Limb (tissue), 2 donors: Measurements from ENCODE around the gene RBP3.
"Not testable (repeated sequence)": the region's sequence is repeated elsewhere in the genome, so short reads cannot be mapped to it uniquely, and the experiment has no call there.

Experiments used
- DNase-seq, 2 donors: peaks; one replicate each; pipeline ENCODE4 v3.0.0-alpha.2; 2016; ENCODE audit errors: extremely low spot score in 2 of 2

Gene RBP3

GRCh38 chr10:47372726-47373125, 24.6 kb downstream of the RBP3 start:
- DNase-seq = peak in 1 of 2 donors; percentile 18

DNA sequence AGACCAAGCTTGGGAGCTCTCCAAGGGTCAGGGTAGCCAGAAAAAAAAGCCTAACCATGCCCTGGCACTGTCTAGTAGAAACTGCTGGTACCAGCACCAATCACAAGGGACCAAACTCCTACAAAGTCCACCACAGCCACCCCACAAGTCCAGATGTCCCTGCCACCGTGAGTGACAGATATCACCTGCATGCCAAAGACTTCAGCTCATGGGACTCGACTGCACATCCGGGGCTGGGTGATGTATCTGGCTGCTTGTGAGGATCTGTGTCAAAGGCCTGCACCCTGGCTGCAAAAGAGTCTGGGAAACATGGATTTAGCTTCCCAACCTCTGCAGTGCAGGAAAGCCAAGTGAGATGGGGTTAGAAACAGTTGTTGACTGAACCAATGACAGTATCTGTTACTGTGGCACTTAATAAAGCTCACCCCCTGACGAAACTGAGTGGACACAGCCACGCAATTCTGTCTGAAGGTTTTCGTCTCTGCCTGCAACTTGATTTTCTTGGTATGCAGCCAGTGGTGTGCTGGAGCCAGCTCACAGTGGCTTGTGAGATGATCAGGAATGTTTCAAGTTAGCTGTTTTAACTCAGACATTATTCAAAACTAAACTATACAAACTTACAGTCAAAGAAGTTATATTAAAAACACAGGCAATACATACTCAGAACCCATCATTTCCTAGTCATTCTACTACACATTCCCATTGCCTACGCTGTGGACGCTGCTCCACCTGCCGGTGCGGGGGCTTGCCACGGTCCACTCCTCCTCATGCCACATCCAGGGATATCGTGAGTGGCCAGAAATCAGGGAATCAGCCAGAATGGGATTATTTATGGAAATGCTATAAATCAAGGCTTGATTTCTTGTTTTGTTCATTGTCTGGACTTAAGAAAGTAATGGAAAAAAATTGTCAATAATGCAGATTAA, 26.7 kb downstream of the RBP3 start:
- DNase-seq = peak; percentile 42 to 52

DNA sequence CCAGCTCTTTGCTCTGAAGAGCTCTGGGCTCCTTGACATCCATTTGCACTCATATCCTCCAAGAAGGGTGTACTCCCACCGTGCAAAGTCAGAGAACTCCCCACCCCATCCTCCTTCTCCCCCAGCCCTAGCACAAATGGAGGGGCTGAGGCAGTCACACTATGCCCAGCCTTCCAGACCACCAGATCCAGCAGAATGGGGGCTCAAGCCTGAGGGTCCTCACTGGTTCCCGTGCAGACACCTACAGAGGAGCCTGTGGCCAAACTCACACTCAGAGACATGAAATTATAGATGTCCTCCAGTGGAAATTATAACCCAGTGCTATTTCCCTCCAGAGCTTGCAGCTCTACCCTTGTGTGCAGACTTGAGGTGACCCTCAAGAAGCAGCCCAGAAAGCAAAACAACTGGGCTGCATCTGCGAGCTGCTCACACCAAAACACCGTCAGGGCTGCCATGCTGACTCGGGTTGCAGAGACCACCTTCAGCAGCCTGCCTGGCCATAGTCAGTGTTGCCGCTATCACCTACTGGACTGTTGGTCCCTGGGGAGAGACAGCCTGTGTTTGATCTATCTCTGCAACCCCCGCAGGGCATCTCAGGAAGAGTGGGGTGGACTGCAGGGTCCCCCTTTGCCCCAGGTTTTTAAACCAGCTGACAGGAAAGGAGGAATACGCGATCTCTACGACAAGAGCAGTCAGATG, 28.5 kb downstream of the RBP3 start:
- peak in 1 of 2 donors; percentile 23 for DNase-seq

- DNase-seq = no peak
Measured at GRCh38 chr10:47378183-47378510, 30.0 kb downstream of the RBP3 start.

- peak in 1 of 2 donors; percentile 20 for DNase-seq
Measured at GRCh38 chr10:47378606-47379444, 30.7 kb downstream of the RBP3 start.

DNA sequence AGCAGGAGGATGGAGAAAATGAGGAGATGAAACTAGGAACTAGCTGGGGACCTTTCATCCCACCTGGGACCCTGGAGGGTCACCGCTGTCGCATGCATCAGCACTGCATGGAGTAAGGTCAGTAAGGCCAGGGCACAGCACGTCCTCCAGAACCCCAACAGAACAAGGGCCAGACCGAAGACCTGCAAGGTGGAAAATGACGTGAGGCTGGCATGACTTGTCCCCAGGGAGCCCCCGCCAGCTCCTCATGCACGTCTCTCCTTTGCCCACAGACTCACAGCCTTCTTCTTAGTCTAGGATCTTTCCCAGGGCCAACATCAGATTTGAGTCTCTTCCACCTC, 31.3 kb downstream of the RBP3 start:
- DNase-seq = no peak

DNA sequence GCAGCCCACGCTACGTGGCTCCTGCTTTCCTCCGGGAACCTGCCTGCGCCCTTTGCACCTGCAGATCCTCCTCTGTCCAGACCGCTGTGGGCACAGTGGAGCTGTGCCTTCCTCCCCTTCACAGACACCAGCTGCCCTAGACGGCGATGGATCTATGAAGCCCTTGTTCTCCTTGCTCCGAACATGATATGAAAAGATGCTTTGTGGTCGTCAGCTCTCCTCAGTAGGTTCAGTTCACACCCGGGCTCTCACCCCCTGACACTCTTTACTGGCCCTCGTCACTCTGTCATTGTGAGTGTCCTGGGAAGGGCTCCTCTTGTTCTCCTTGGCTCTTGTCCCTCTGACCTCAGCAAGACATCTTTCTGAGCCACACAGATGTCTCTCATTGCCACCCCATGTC, 31.7 kb downstream of the RBP3 start:
- peak in 1 of 2 donors; percentile 16 for DNase-seq

DNA sequence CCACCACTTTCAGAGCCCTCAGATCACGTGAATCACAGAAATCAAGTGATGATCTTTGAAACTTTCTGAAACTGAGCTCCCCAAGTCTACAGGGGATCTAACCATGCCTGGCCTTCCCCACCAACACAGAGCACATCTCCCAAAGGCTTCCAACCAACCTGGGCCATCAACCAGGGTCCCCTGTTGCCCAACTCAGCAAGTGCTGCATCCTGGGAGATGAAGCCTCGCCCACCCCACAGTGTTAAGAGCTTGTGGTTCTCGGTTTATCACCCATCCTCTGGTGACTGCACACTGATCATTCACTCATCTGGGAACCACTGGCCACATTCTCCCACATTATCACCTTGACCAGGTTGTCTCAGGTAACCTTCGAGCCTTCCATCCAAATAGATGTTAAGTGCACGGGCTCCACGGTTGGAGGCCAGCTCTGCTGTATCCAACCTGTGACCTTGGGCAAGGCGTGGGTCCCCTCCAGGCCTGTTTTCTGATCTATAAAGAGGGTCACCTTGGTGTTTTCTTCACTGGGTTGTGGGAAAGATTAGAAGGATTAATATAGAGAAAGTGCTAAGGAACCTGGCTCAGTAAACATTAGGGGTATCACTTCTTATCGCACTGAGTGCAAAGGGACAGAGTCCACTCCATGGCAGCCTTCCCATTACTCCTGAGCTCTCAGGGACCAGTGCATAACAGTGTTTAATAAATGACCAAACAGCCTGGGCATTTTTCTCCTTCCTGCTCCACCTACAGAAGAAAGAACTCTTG, 32.4 kb downstream of the RBP3 start:
- no peak for DNase-seq

DNA sequence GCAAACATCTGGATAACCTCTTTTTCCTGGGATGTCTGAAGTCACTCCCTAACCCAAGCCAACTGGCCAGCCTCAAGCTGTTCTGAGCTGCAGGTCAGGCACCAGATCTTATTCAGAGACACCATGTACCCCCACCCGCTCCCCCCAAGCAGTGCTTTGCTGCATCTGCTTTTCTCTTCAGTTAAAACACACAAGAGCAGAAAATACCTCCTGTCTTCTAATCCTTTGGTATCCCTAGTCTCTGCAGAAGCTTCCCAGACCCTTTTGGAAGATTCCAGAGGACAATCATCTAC, 32.9 kb downstream of the RBP3 start:
- peak in 1 of 2 donors; percentile 21 for DNase-seq

DNA sequence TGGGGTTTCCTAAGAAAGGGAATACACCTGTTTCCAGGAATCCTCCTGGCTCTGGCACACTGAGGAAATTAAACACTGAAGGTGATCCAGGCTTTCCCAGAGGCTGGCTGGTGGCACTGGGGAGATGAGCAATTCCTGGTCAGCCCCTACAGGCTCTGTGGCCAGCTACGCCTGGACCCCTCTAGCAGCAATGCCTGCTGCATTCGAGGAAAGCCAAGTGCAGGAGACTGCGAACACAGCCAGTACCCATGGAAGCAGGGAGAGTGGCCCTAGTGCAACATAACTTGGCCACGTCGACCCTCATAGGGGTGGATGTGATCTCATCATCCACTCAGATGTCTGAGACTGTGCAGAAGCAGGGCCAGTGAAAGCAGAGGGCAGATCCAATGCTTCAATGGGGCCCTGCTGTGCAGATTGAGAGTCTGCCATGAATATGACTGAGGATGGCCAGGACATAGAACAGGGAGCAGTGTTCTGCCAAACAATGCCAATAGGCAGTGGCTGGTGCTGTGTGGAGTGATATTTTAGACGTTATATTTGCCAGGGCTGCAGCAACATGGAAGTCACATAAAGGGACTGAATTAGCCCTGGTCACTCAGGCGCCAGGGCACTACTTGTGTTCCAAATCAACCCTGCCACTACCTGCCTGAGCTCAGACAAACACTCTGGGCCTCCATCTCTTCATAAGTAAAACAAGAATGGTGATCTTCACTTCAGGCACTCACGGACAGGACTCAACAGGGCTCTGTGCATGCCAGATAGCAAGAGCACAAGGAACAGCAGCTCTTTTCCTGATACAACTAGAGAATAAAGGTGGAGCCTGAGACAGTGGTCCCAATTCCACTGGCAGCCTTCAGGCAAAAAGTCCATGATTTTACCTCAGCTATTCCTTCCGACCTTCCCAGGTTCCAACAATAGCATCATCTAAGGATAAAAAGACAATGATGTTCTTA, 33.5 kb downstream of the RBP3 start:
- DNase-seq = peak in 1 of 2 donors; percentile 18

GRCh38 chr10:47383261-47384147, 35.3 kb downstream of the RBP3 start:
- peak in 1 of 2 donors; percentile 21 for DNase-seq

DNA sequence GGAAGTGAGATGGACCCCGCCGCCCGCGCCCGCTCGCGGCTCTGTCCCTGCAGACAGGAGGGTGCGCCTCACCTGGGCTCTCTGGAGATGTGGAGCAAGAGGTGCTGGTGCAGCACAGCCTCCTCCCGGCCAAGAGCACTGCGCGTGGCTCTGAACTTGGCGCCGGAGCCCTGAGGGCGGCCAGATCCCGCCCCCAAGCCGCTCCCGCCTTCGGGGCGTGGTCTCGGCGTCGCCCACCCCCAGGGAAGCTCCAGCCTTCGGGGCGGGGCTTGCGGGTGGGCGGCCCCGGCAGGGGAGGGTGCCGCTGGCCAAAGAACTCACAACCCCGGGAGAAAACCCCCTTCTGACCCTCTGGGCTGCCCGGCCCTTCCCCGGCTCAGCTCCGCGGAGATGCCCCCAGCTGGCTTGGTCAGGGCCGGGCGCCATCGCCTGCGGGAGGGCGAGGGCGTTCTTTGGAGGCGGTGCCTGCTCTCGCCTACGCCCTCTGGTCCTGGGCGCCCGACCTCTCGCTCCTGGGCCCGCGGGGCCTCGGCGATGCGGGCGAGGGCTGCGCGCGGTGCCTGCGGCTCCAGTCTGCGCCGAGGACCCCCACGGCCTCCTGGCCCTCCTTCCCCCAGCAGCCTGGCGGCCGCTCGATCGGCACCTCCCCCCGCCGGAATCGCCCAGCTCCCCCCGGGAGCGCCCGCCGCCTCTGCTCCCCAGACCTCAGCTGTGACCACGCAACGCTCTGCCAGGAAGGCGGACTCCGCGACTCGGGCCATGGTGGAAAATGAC, 36.2 kb downstream of the RBP3 start, which contains the start of gene ZNF488:
ZNF488 (minus strand) TSS at position 146 of the 774 bp plus-strand sequence. CDS start 15,464 bp downstream, outside the sequence.
- peak; percentile 81 to 89 for DNase-seq

- DNase-seq = not testable (repeated sequence)
Measured at GRCh38 chr10:47386104-47386503, 37.9 kb downstream of the RBP3 start.

GRCh38 chr10:47388879-47389278, 40.7 kb downstream of the RBP3 start:
- DNase-seq = no peak

DNA sequence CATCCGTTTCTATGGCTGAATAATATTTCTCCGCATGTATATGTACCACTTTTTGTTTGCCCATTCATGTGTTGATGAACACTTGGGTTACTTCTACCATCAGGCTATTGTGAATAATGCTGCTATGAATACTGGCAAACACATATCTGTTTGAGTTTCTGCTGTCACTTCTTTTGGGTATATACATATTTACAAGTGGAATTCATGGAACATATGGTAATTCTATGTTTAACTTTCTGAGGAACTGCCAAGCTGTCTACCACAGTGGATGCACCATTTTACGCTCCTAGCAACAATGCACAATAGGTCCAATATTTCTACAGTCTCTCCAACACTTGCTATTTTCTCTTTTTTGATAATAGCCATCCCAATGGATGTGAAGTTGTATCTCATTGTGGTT, 41.5 kb downstream of the RBP3 start:
- no peak for DNase-seq

DNA sequence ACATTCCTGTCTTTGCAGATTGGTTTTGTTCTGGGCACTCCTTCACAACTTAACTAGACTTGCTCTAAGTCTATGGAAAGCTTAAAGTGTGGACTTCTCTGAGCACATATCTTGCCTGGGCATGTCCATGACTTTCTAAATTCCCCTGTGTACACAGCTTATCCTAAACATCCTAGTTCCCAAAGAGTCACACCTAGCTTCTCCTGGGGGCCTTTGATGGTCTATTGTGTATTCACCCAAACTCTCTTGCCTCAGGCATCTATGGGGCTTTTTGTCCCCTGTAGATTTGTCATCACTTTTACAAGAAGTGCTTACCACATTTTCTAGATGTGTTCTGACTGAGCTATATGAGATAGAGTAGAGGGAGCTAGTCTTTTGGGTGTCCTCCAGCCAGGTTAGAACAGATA, 48.2 kb downstream of the RBP3 start:
- no peak for DNase-seq

- no peak for DNase-seq
Measured at GRCh38 chr10:47397256-47397655, 49.1 kb downstream of the RBP3 start.

- no peak for DNase-seq
Measured at GRCh38 chr10:47400251-47400650, 52.1 kb downstream of the RBP3 start.
